ENCODE data around the gene TNNI2. TPM values are rescaled to one million over a fixed set of nuclear protein-coding genes. Genes with fewer than 3 reads are reported as not detected.

The TNNI2 gene
- total and polyA plus RNA-seq, 2 donors (not counting 1 experiment from before 2014, with no cell fraction given) = 2.9 to 12.9 TPM

DNA sequence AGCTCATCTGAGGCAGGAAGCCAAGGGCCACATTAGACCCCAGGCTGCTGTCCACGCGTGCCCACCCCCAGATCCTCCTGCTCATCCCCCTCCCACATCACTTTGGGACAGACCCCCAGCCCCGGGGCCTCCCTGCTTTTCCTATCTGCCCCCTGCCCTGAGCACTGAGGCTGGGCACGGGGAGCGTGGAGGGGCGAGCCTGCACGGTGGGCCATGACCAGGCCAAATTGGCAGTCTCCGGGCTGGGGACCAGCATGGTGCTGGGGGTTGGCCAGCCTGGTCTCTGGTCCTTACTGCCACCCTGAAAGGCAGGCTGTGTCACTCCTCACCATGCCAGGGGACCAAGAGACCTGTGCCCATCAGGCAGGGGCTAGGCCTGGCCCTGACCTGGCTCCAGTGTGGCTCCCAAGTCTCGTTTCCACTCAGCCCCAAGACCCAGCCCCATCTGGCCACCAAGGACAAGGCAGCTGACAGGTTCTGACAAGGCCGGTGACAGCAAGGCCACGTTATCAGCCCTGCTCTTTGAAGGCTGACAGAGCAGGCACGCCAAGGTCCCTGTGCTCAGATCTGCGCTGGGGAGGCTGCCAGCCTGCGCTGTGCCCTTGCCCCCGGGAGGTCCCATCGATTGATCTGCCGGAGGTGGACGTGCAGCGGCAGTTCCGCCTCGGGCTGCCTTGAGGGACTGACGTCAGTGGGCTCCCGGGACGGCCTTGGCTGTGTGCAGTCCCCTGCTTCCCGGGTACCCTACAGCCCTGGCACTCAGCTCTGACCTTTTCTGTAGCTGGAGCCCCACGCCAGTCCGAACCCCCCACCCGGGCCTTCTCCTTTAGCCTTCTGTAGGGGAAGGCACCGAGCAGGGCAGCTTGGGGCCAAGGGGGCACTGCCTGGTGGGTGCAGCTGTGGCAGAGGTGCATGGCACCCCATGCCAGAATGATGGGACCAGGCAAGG lies 3.6 kb downstream of the TNNI2 start:
- no peaks in the 10 kb centered on the region for H3K9me3 Mint-ChIP-seq (ENCODE audit: insufficient read depth)
- H3K27me3 Mint-ChIP-seq = no peaks in the 10 kb centered on the region
- ATAC-seq (ENCODE audit: low read depth) = no peak
- POLR2A ChIA-PET = interaction anchor here (1.0 to 2.9 kb wide), 3 partner anchors 8 to 11 kb away, joined by 3 to 28 read pairs (median 9); partner anchors contain the start of gene LSP1
- Histone ChIP-seq H3K4me1 (ENCODE audit: control insufficient read depth in 2 of 2, insufficient read depth in 2 of 2, low read length in 2 of 2) (peaks cover 66 to 83% of the 10 kb centered on the region in 2 donors), H3K9me3 (ENCODE audit: control extremely low read depth in 1 of 3, control insufficient read depth in 2 of 3, insufficient read depth in 1 of 3, low read length in 2 of 3) (no peaks in the 10 kb centered on the region), H3K4me3 (ENCODE audit: control extremely low read depth in 1 of 5, extremely low read depth in 1 of 5, insufficient read depth in 1 of 5, low read depth in 2 of 5, low read length in 4 of 5) (no peak overlapping the region), H2AFZ (ENCODE audit: insufficient read depth, low read depth, low read length, poor library complexity, severe bottlenecking) (no peak overlapping the region), H3K79me2 (ENCODE audit: control insufficient read depth, insufficient read depth, low read length) (peaks cover 40% of the 10 kb centered on the region), H3K4me2 (replicated peaks; ENCODE audit: low read depth, low read length, poor library complexity, severe bottlenecking) (no peak overlapping the region), H3K36me3 (replicated peaks in 1 of 2; ENCODE audit: control extremely low read depth in 1 of 2, control insufficient read depth in 1 of 2, extremely low read depth in 1 of 2, insufficient read depth in 2 of 2, low read length in 1 of 2) (peaks cover 0 to 4% of the 10 kb centered on the region in 2 experiments), H4K20me1 (ENCODE audit: control insufficient read depth, insufficient read depth, low read length, poor library complexity, severe bottlenecking) (no peaks in the 10 kb centered on the region), H3K27me3 (replicated peaks in 1 of 4; ENCODE audit: control extremely low read depth in 1 of 4, control insufficient read depth in 3 of 4, insufficient read depth in 4 of 4, low read length in 3 of 4) (no peaks in the 10 kb centered on the region), H3K9ac (ENCODE audit: low read length) (no peak overlapping the region), H3K27ac (ENCODE audit: low read length in 2 of 2) (no peak overlapping the region)
- no peak overlapping the region for H3K4me3 Mint-ChIP-seq
- peak overlapping the region; percentile 65 for H3K27ac Mint-ChIP-seq
- peaks cover 67% of the 10 kb centered on the region for H3K4me1 Mint-ChIP-seq
- peak; percentile 27 for DNase-seq
- CTCF ChIA-PET = interaction anchor here (0.6 to 1.0 kb wide), 2 partner anchors 37 to 148 kb away, joined by 3 read pairs; no protein-coding TSS in a partner anchor
- intact Hi-C loops (cut with micrococcal nuclease) = loop anchor here (10.0 kb wide), 1 partner anchor 78 kb away; the partner anchor contains the start of gene CTSD
- TF ChIP-seq, protein P1, sequence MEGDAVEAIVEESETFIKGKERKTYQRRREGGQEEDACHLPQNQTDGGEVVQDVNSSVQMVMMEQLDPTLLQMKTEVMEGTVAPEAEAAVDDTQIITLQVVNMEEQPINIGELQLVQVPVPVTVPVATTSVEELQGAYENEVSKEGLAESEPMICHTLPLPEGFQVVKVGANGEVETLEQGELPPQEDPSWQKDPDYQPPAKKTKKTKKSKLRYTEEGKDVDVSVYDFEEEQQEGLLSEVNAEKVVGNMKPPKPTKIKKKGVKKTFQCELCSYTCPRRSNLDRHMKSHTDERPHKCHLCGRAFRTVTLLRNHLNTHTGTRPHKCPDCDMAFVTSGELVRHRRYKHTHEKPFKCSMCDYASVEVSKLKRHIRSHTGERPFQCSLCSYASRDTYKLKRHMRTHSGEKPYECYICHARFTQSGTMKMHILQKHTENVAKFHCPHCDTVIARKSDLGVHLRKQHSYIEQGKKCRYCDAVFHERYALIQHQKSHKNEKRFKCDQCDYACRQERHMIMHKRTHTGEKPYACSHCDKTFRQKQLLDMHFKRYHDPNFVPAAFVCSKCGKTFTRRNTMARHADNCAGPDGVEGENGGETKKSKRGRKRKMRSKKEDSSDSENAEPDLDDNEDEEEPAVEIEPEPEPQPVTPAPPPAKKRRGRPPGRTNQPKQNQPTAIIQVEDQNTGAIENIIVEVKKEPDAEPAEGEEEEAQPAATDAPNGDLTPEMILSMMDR (IDR thresholded peaks at IDR 0.05) = no peak
- no peak for TF ChIP-seq EZH2 (IDR thresholded peaks at IDR 0.05; ENCODE audit: borderline replicate concordance, insufficient read depth, low read depth, low read length, poor library complexity, severe bottlenecking)
- 97% methylated on average over 28 of the region's 29 CpGs for WGBS (ENCODE audit: insufficient coverage)
